WTC11 (cell line): ENCODE measurements around the gene EME1. TPM values are rescaled to one million over a fixed set of nuclear protein-coding genes. Genes with fewer than 3 reads are reported as not detected.

Experiments
- ATAC-seq: fragments of 200-7000 bp; cut with Tn5 transposase; 2 replicates; pipeline ENCODE4 v1.10.0; 2021; ENCODE audit warnings: mild to moderate bottlenecking, moderate library complexity
- CTCF ChIA-PET: fragments of 300-600 bp; sonication (Branson Sonifier 250); formaldehyde crosslinking; loops from one replicate; lab custom pipeline; 2021; ENCODE audit warnings: antibody characterized with exemption; lab: Charles Lee
- POLR2A ChIA-PET: fragments of 350-600 bp; sonication (Branson Sonifier 250); formaldehyde crosslinking; loops from one replicate; lab custom pipeline; 2021; ENCODE audit warnings: antibody characterized with exemption; lab: Charles Lee
- DNase-seq: peaks from one replicate; pipeline ENCODE4 v3.0.0; 2021; ENCODE audit warnings: low spot score
- H3K27ac Mint-ChIP-seq: 2 replicates; pipeline ENCODE4 v1.8.0; 2021; ENCODE audit warnings: mixed read lengths
- H3K27me3 Mint-ChIP-seq: 2 replicates; pipeline ENCODE4 v1.8.0; 2021; ENCODE audit warnings: low read depth, mild to moderate bottlenecking, moderate library complexity, mixed read lengths
- H3K36me3 Mint-ChIP-seq: 2 replicates; pipeline ENCODE4 v1.8.0; 2021; ENCODE audit warnings: mixed read lengths
- H3K4me1 Mint-ChIP-seq: 2 replicates; pipeline ENCODE4 v1.8.0; 2022; ENCODE audit warnings: mixed read lengths
- H3K4me3 Mint-ChIP-seq: 2 replicates; pipeline ENCODE4 v1.8.0; 2021; ENCODE audit warnings: mild to moderate bottlenecking, moderate library complexity, mixed read lengths
- H3K9me3 Mint-ChIP-seq: 2 replicates; pipeline ENCODE4 v1.8.0; 2021; ENCODE audit warnings: mixed read lengths
- ATF1 ChIP-seq: sonication (generic); formaldehyde crosslinking; IDR thresholded peaks from 2 replicates; pipeline ENCODE4 v1.8.1; 2023; ENCODE audit warnings: mild to moderate bottlenecking, moderate library complexity, missing genetic modification reagents
- CBFB ChIP-seq: sonication (generic); formaldehyde crosslinking; IDR thresholded peaks from 2 replicates; pipeline ENCODE4 v1.8.1; 2022; ENCODE audit warnings: mild to moderate bottlenecking, low read depth, missing genetic modification reagents
- CREB1 ChIP-seq: sonication (generic); formaldehyde crosslinking; IDR thresholded peaks from 2 replicates; pipeline ENCODE4 v1.8.0; 2023; ENCODE audit warnings: mild to moderate bottlenecking, missing genetic modification reagents
- E2F4 ChIP-seq: sonication (generic); formaldehyde crosslinking; IDR thresholded peaks from 2 replicates; pipeline ENCODE4 v1.8.1; 2022; ENCODE audit warnings: low read depth, mild to moderate bottlenecking, moderate library complexity, missing genetic modification reagents, borderline replicate concordance
- HMGA2 ChIP-seq: fragments of 250-450 bp; sonication (Bioruptor Pico); IDR thresholded peaks from 2 replicates; pipeline ENCODE4 v1.4.0; 2021; ENCODE audit warnings: mild to moderate bottlenecking, moderate library complexity
- IRF1 ChIP-seq: sonication (generic); formaldehyde crosslinking; IDR thresholded peaks from 2 replicates; pipeline ENCODE4 v1.8.0; 2023; ENCODE audit warnings: missing genetic modification reagents
- JUN ChIP-seq: sonication (generic); formaldehyde crosslinking; IDR thresholded peaks from 2 replicates; pipeline ENCODE4 v1.8.0; 2023; ENCODE audit warnings: mild to moderate bottlenecking, missing genetic modification reagents
- MLX ChIP-seq: sonication (generic); formaldehyde crosslinking; IDR thresholded peaks from 2 replicates; pipeline ENCODE4 v1.8.1; 2023; ENCODE audit warnings: mild to moderate bottlenecking, missing genetic modification reagents, moderate library complexity
- NFATC4 ChIP-seq: fragments of 250-450 bp; sonication (Bioruptor Pico); IDR thresholded peaks from 2 replicates; pipeline ENCODE4 v1.9.0; 2021; ENCODE audit warnings: mild to moderate bottlenecking
- NFE2L1 ChIP-seq: sonication (generic); formaldehyde crosslinking; IDR thresholded peaks from 2 replicates; pipeline ENCODE4 v1.8.1; 2023; ENCODE audit warnings: missing genetic modification reagents
- NFYB ChIP-seq: sonication (generic); formaldehyde crosslinking; conservative IDR thresholded peaks from 2 replicates; pipeline ENCODE4 v1.8.0; 2022; ENCODE audit warnings: low read depth, missing genetic modification reagents
- RELA ChIP-seq: sonication (generic); formaldehyde crosslinking; IDR thresholded peaks from 2 replicates; pipeline ENCODE4 v1.8.1; 2022; ENCODE audit warnings: missing genetic modification reagents, mild to moderate bottlenecking, borderline replicate concordance
- RORB ChIP-seq: fragments of 250-450 bp; sonication (Bioruptor Pico); IDR thresholded peaks from 2 replicates; pipeline ENCODE4 v1.9.0; 2021; ENCODE audit warnings: mild to moderate bottlenecking
- SOX15 ChIP-seq: fragments of 250-450 bp; sonication (Bioruptor Pico); IDR thresholded peaks from 2 replicates; pipeline ENCODE4 v1.9.0; 2021; ENCODE audit warnings: mild to moderate bottlenecking
- TCF7 ChIP-seq: sonication (generic); formaldehyde crosslinking; IDR thresholded peaks from 2 replicates; pipeline ENCODE4 v1.8.0; 2022; ENCODE audit warnings: mild to moderate bottlenecking, low read depth, missing genetic modification reagents, moderate library complexity
- TEAD4 ChIP-seq: sonication (generic); formaldehyde crosslinking; IDR thresholded peaks from 2 replicates; pipeline ENCODE4 v1.8.0; 2022; ENCODE audit warnings: mild to moderate bottlenecking, missing genetic modification reagents
- TP53 ChIP-seq: sonication (generic); formaldehyde crosslinking; IDR thresholded peaks from 2 replicates; pipeline ENCODE4 v1.8.1; 2023; ENCODE audit warnings: mild to moderate bottlenecking, missing genetic modification reagents
- USF1 ChIP-seq: sonication (generic); formaldehyde crosslinking; IDR thresholded peaks from 2 replicates; pipeline ENCODE4 v1.8.0; 2022; ENCODE audit warnings: mild to moderate bottlenecking, missing genetic modification reagents
- ZBTB21 ChIP-seq: sonication (generic); formaldehyde crosslinking; IDR thresholded peaks from 2 replicates; pipeline ENCODE4 v1.8.1; 2023; ENCODE audit warnings: mild to moderate bottlenecking, missing genetic modification reagents, borderline replicate concordance
- ZBTB43 ChIP-seq: sonication (generic); formaldehyde crosslinking; IDR thresholded peaks from 2 replicates; pipeline ENCODE4 v1.8.1; 2023; ENCODE audit warnings: mild to moderate bottlenecking, missing genetic modification reagents
- ZNF121 ChIP-seq: sonication (generic); formaldehyde crosslinking; IDR thresholded peaks from 2 replicates; pipeline ENCODE4 v1.8.0; 2023; ENCODE audit warnings: missing genetic modification reagents
- ZNF138 ChIP-seq: sonication (generic); formaldehyde crosslinking; conservative IDR thresholded peaks from 2 replicates; pipeline ENCODE4 v1.8.1; 2022; ENCODE audit warnings: mild to moderate bottlenecking, moderate library complexity, missing genetic modification reagents
- ZNF281 ChIP-seq: sonication (generic); formaldehyde crosslinking; IDR thresholded peaks from 2 replicates; pipeline ENCODE4 v1.8.0; 2023; ENCODE audit warnings: mild to moderate bottlenecking, missing genetic modification reagents
- ZNF396 ChIP-seq: fragments of 250-450 bp; sonication (Bioruptor Pico); IDR thresholded peaks from 2 replicates; pipeline ENCODE4 v1.8.0; 2021; ENCODE audit warnings: mild to moderate bottlenecking, moderate library complexity, borderline replicate concordance
- ZNF425 ChIP-seq: fragments of 250-450 bp; sonication (Bioruptor Pico); conservative IDR thresholded peaks from 2 replicates; pipeline ENCODE4 v1.9.0; 2021; ENCODE audit warnings: mild to moderate bottlenecking
- ZNF512 ChIP-seq: sonication (generic); formaldehyde crosslinking; IDR thresholded peaks from 2 replicates; pipeline ENCODE4 v1.8.1; 2022; ENCODE audit warnings: missing genetic modification reagents, borderline replicate concordance
- total RNA-seq: library from RNA; stranded (reverse); gene quantifications from 3 replicates; pipeline ENCODE4 v1.2.3, GENCODE V29; 2021

The EME1 gene
- total RNA-seq, 1 experiment from 2014 or later: 24.9 TPM

GRCh38 chr17:50356892-50357510 is 16.0 kb upstream of the EME1 start:
- Mint-ChIP-seq H3K9me3 (no peaks in the 10 kb centered on the region), H3K4me3 (no peak overlapping the region), H3K4me1 (peaks cover 2% of the 10 kb centered on the region), H3K27ac (no peak overlapping the region), H3K27me3 (no peaks in the 10 kb centered on the region), H3K36me3 (peaks cover 35% of the 10 kb centered on the region)
- ChIA-PET POLR2A (no interaction called here), CTCF (no interaction called here)
- ATAC-seq (no peak), DNase-seq (no peak)
- no peak for TF ChIP-seq ATF1 (CRISPR knock-in tag)
- TF ChIP-seq IRF1 (CRISPR knock-in tag): no peak
- no peak for TF ChIP-seq USF1 (CRISPR knock-in tag)
- no peak for TF ChIP-seq CREB1
- no peak for TF ChIP-seq TCF7 (CRISPR knock-in tag)
- TF ChIP-seq TEAD4 (CRISPR knock-in tag): no peak
- no peak for TF ChIP-seq ZNF281 (CRISPR knock-in tag)
- TF ChIP-seq NFATC4 (CRISPR knock-in tag): no peak
- TF ChIP-seq HMGA2 (CRISPR knock-in tag): no peak
- no peak for TF ChIP-seq ZNF121 (CRISPR knock-in tag)
- TF ChIP-seq TP53 (CRISPR knock-in tag): no peak
- no peak for TF ChIP-seq ZBTB43 (CRISPR knock-in tag)
- TF ChIP-seq E2F4: no peak
- no peak for TF ChIP-seq CBFB
- TF ChIP-seq SOX15: no peak
- no peak for TF ChIP-seq RORB (CRISPR knock-in tag)
- TF ChIP-seq ZNF396 (CRISPR knock-in tag): no peak
- TF ChIP-seq ZNF425: no peak

- ATAC-seq (no peak), DNase-seq (no peak)
- POLR2A ChIA-PET: no interaction called here
- Mint-ChIP-seq H3K27ac (no peak overlapping the region), H3K9me3 (no peaks in the 10 kb centered on the region), H3K27me3 (no peaks in the 10 kb centered on the region), H3K4me1 (peaks cover 11% of the 10 kb centered on the region), H3K36me3 (peaks cover 34% of the 10 kb centered on the region), H3K4me3 (no peak overlapping the region)
- CTCF ChIA-PET: no interaction called here
- TF ChIP-seq MLX (CRISPR knock-in tag) (no peak), ZNF512 (CRISPR knock-in tag) (no peak), RELA (CRISPR knock-in tag) (no peak), CBFB (no peak), JUN (CRISPR knock-in tag) (no peak), ZNF138 (CRISPR knock-in tag) (no peak), NFE2L1 (CRISPR knock-in tag) (no peak), ZBTB21 (CRISPR knock-in tag) (no peak), NFYB (CRISPR knock-in tag) (no peak)
These were observed 14.9 kb upstream of the EME1 start for GRCh38 chr17:50358177-50358576.
